ENCODE measurements around the gene PKNOX2.

PKNOX2 gene

DNA sequence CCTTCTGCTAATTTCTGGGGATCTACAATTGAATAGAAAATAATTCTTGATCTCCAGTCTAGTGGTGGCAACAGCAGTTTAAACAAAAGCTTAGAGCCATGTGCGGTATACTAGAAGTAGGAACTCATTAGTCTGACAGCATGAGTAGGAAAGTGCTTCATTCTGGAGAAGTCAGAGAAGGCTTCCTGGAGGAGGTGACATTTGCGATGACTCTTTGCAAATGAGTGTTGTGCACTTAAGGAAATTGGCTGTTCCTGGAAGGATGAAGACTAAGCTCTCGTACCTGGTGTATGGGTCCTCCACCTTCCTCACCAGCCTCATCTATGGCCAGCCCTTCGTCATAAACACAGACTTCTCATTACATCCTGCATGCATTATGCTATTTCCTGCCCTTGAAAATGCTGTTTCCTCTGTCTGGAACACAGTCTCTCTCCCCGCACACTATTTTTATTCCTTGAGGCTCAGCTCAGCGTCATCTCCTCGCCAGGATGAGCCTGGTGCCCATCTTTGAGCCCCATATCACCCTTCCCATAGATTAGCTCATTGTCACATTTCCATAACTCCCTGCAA lies 132.9 kb downstream of the PKNOX2 start:
- H4K20me1 ChIP-seq (ENCODE audit: insufficient read depth): no peaks in the 10 kb centered on the region
- no peaks in the 10 kb centered on the region for H3K79me2 ChIP-seq (ENCODE audit: insufficient read depth, low read depth)
- H3K4me2 ChIP-seq: no peak overlapping the region

DNA sequence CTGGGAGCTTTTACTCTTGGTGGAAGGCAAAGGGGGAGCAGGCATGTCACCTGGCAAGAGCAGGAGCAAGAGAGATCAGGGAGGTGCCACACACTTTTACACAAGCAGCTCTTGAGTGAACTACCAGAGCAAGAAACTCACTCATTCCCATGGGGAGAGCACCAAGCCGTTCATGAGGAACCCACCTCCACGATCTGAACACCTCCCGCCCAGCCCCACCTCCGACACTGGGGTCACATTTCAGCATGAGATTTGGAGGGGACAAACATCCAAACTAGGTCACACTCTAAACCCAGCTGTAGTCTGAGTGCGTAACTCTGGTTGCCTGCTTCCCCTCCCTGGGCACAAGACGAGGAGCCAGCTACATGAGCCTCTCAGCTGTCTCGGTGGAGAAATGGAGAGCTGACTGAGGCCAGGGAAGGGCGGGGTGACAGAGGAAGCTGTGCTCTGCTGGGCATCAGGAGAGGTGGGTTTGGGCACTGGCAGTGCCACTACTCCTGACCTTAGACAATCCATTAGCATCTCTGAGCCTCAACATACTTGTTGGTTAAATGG lies 134.6 kb downstream of the PKNOX2 start:
- H4K20me1 ChIP-seq (ENCODE audit: insufficient read depth): no peaks in the 10 kb centered on the region
- H3K9ac ChIP-seq: no peak overlapping the region
- H3K79me2 ChIP-seq (ENCODE audit: insufficient read depth, low read depth): no peaks in the 10 kb centered on the region
- no peak for TF ChIP-seq CTCF (conservative IDR thresholded peaks at IDR 0.05; ENCODE audit: low read depth, low read length)
- H3K27ac ChIP-seq: no peak overlapping the region
- H3K4me1 ChIP-seq (ENCODE audit: low read depth, poor library complexity, severe bottlenecking): no peaks in the 10 kb centered on the region
- no peaks in the 10 kb centered on the region for H3K27me3 ChIP-seq (ENCODE audit: insufficient read depth, low read depth)
- H2AFZ ChIP-seq (ENCODE audit: low read depth): no peak overlapping the region
- no peak overlapping the region for H3K4me2 ChIP-seq
- H3K36me3 ChIP-seq (ENCODE audit: insufficient read depth): no peaks in the 10 kb centered on the region
- H3K4me3 ChIP-seq (IDR thresholded peaks at IDR 0.05; ENCODE audit: insufficient read depth, low read depth, low read length): no peak overlapping the region

More for the DNA sequence above, 132.9 kb downstream of the PKNOX2 start:
- Histone ChIP-seq H3K27me3 (ENCODE audit: insufficient read depth, low read depth) (no peaks in the 10 kb centered on the region), H3K4me1 (ENCODE audit: low read depth, poor library complexity, severe bottlenecking) (no peaks in the 10 kb centered on the region), H2AFZ (ENCODE audit: low read depth) (no peak overlapping the region), H3K9ac (no peak overlapping the region), H3K27ac (no peak overlapping the region), H3K4me3 (IDR thresholded peaks at IDR 0.05; ENCODE audit: insufficient read depth, low read depth, low read length) (no peak overlapping the region), H3K36me3 (ENCODE audit: insufficient read depth) (no peaks in the 10 kb centered on the region)
- no peak for TF ChIP-seq CTCF (conservative IDR thresholded peaks at IDR 0.05; ENCODE audit: low read depth, low read length)

DNA sequence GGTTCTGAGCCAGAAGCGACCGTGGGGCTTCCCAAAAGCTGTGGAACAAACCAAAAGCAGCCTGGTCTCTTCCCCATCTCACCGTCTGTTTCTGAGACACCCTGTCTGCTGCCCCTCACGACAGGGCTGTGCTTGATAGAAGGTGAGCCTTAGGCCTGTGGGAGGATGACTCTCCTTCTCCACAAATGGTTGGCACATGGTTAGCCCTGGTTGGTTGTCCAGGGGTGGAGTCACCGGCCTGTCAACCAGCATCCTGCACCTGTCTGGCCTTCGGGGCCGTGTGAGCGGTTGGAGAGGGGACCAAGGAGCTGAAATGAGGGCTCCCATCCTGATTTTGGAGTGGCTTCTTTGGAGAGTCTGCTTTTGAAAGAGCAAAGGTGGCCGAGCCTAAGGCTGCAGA lies 135.3 kb downstream of the PKNOX2 start:
- Histone ChIP-seq H3K4me3 (IDR thresholded peaks at IDR 0.05; ENCODE audit: insufficient read depth, low read depth, low read length) (no peak overlapping the region), H3K79me2 (ENCODE audit: insufficient read depth, low read depth) (no peaks in the 10 kb centered on the region), H3K36me3 (ENCODE audit: insufficient read depth) (no peaks in the 10 kb centered on the region), H4K20me1 (ENCODE audit: insufficient read depth) (no peaks in the 10 kb centered on the region), H2AFZ (ENCODE audit: low read depth) (no peak overlapping the region), H3K27me3 (ENCODE audit: insufficient read depth, low read depth) (no peaks in the 10 kb centered on the region), H3K9ac (no peak overlapping the region), H3K4me2 (no peak overlapping the region), H3K4me1 (ENCODE audit: low read depth, poor library complexity, severe bottlenecking) (no peaks in the 10 kb centered on the region), H3K27ac (no peak overlapping the region)
- no peak for TF ChIP-seq CTCF (conservative IDR thresholded peaks at IDR 0.05; ENCODE audit: low read depth, low read length)

- H3K36me3 ChIP-seq (ENCODE audit: insufficient read depth): no peaks in the 10 kb centered on the region
- no peaks in the 10 kb centered on the region for H3K79me2 ChIP-seq (ENCODE audit: insufficient read depth, low read depth)
- no peaks in the 10 kb centered on the region for H3K4me1 ChIP-seq (ENCODE audit: low read depth, poor library complexity, severe bottlenecking)
- H3K4me2 ChIP-seq: no peak overlapping the region
- no peak overlapping the region for H3K9ac ChIP-seq
- H4K20me1 ChIP-seq (ENCODE audit: insufficient read depth): no peaks in the 10 kb centered on the region
- no peaks in the 10 kb centered on the region for H3K27me3 ChIP-seq (ENCODE audit: insufficient read depth, low read depth)
- H3K4me3 ChIP-seq (IDR thresholded peaks at IDR 0.05; ENCODE audit: insufficient read depth, low read depth, low read length): no peak overlapping the region
- no peak overlapping the region for H3K27ac ChIP-seq
- H2AFZ ChIP-seq (ENCODE audit: low read depth): no peak overlapping the region
- TF ChIP-seq CTCF (conservative IDR thresholded peaks at IDR 0.05; ENCODE audit: low read depth, low read length): no peak
Measured at GRCh38 chr11:125300791-125301218, 136.3 kb downstream of the PKNOX2 start.
